ENCODE measurements around the gene OSBPL8.
A peak's percentile ranks its signal among the peaks of the same experiment; 100 is the strongest.
"Not testable (repeated sequence)": the region's sequence is repeated elsewhere in the genome, so short reads cannot be mapped to it uniquely, and the experiment has no call there.

OSBPL8 gene

GRCh38 chr12:76346798-76347420 is 212.7 kb downstream of the OSBPL8 start:
- peak; percentile 34 to 79 for DNase-seq

- no peak for DNase-seq
Measured at GRCh38 chr12:76346236-76346635, 213.3 kb downstream of the OSBPL8 start.

GRCh38 chr12:76345569-76345968 is 214.0 kb downstream of the OSBPL8 start:
- DNase-seq = no peak

- DNase-seq = no peak
Measured at GRCh38 chr12:76341436-76342030, 218.0 kb downstream of the OSBPL8 start.

- no peak for DNase-seq
Measured at GRCh38 chr12:76340680-76341435, 218.7 kb downstream of the OSBPL8 start.

GRCh38 chr12:76337583-76337982 is 222.0 kb downstream of the OSBPL8 start:
- DNase-seq = no peak

- no peak for DNase-seq
Measured at GRCh38 chr12:76332606-76333005, 227.0 kb downstream of the OSBPL8 start.

GRCh38 chr12:76329606-76330005 is 230.0 kb downstream of the OSBPL8 start:
- no peak for DNase-seq

- no peak for DNase-seq
Measured at GRCh38 chr12:76329159-76329558, 230.4 kb downstream of the OSBPL8 start.

GRCh38 chr12:76319595-76320319 is 239.8 kb downstream of the OSBPL8 start:
- DNase-seq = not testable (repeated sequence)

- no peak for DNase-seq
Measured at GRCh38 chr12:76318773-76319594, 240.6 kb downstream of the OSBPL8 start.

GRCh38 chr12:76317976-76318375 is 241.6 kb downstream of the OSBPL8 start:
- DNase-seq = no peak

GRCh38 chr12:76316468-76316867 is 243.1 kb downstream of the OSBPL8 start:
- no peak for DNase-seq

- no peak for DNase-seq
Measured at GRCh38 chr12:76313299-76313698, 246.3 kb downstream of the OSBPL8 start.

GRCh38 chr12:76312315-76312714 is 247.3 kb downstream of the OSBPL8 start:
- DNase-seq = no peak

- no peak for DNase-seq
Measured at GRCh38 chr12:76311796-76312195, 247.8 kb downstream of the OSBPL8 start.

- DNase-seq = no peak
Measured at GRCh38 chr12:76310110-76310509, 249.5 kb downstream of the OSBPL8 start.

- no peak for DNase-seq
Measured at GRCh38 chr12:76308866-76309265, 250.7 kb downstream of the OSBPL8 start.

- DNase-seq = no peak
Measured at GRCh38 chr12:76307083-76307482, 252.5 kb downstream of the OSBPL8 start.

GRCh38 chr12:76303989-76304460 is 255.5 kb downstream of the OSBPL8 start:
- DNase-seq = no peak

GRCh38 chr12:76303365-76303764 is 256.2 kb downstream of the OSBPL8 start:
- no peak for DNase-seq

Measured in hippocampal formation (tissue), 2 donors.